WTC11 (cell line): ENCODE measurements around the gene AKR1C8. TPM values are rescaled to one million over a fixed set of nuclear protein-coding genes. Genes with fewer than 3 reads are reported as not detected.

ENCODE experiments used
- ATAC-seq: fragments of 200-7000 bp; cut with Tn5 transposase; 2 replicates; pipeline ENCODE4 v1.10.0; 2021; ENCODE audit warnings: mild to moderate bottlenecking, moderate library complexity
- CTCF ChIA-PET: fragments of 300-600 bp; sonication (Branson Sonifier 250); formaldehyde crosslinking; loops from one replicate; lab custom pipeline; 2021; ENCODE audit warnings: antibody characterized with exemption; lab: Charles Lee
- POLR2A ChIA-PET: fragments of 350-600 bp; sonication (Branson Sonifier 250); formaldehyde crosslinking; loops from one replicate; lab custom pipeline; 2021; ENCODE audit warnings: antibody characterized with exemption; lab: Charles Lee
- DNase-seq: peaks from one replicate; pipeline ENCODE4 v3.0.0; 2021; ENCODE audit warnings: low spot score
- H3K27ac Mint-ChIP-seq: 2 replicates; pipeline ENCODE4 v1.8.0; 2021; ENCODE audit warnings: mixed read lengths
- H3K27me3 Mint-ChIP-seq: 2 replicates; pipeline ENCODE4 v1.8.0; 2021; ENCODE audit warnings: low read depth, mild to moderate bottlenecking, moderate library complexity, mixed read lengths
- H3K36me3 Mint-ChIP-seq: 2 replicates; pipeline ENCODE4 v1.8.0; 2021; ENCODE audit warnings: mixed read lengths
- H3K4me1 Mint-ChIP-seq: 2 replicates; pipeline ENCODE4 v1.8.0; 2022; ENCODE audit warnings: mixed read lengths
- H3K4me3 Mint-ChIP-seq: 2 replicates; pipeline ENCODE4 v1.8.0; 2021; ENCODE audit warnings: mild to moderate bottlenecking, moderate library complexity, mixed read lengths
- H3K9me3 Mint-ChIP-seq: 2 replicates; pipeline ENCODE4 v1.8.0; 2021; ENCODE audit warnings: mixed read lengths
- CREB1 ChIP-seq: sonication (generic); formaldehyde crosslinking; IDR thresholded peaks from 2 replicates; pipeline ENCODE4 v1.8.0; 2023; ENCODE audit warnings: mild to moderate bottlenecking, missing genetic modification reagents
- CREM ChIP-seq: sonication (generic); formaldehyde crosslinking; IDR thresholded peaks from 2 replicates; pipeline ENCODE4 v1.8.1; 2022; ENCODE audit warnings: mild to moderate bottlenecking, missing genetic modification reagents, moderate library complexity
- CTCF ChIP-seq: fragments of 200-600 bp; IDR thresholded peaks from 2 replicates; pipeline ENCODE4 v1.8.0; 2022; ENCODE audit warnings: antibody characterized with exemption
- ELF4 ChIP-seq: sonication (generic); formaldehyde crosslinking; IDR thresholded peaks from 2 replicates; pipeline ENCODE4 v1.8.1; 2022; ENCODE audit warnings: low read depth, mild to moderate bottlenecking, moderate library complexity, missing genetic modification reagents
- GRHL2 ChIP-seq: fragments of 250-450 bp; sonication (Bioruptor Pico); IDR thresholded peaks from 2 replicates; pipeline ENCODE4 v1.8.0; 2022; ENCODE audit warnings: mild to moderate bottlenecking, moderate library complexity; ENCODE audit not compliant: insufficient replicate concordance, severe bottlenecking
- HMGA2 ChIP-seq: fragments of 250-450 bp; sonication (Bioruptor Pico); IDR thresholded peaks from 2 replicates; pipeline ENCODE4 v1.4.0; 2021; ENCODE audit warnings: mild to moderate bottlenecking, moderate library complexity
- IRF1 ChIP-seq: sonication (generic); formaldehyde crosslinking; IDR thresholded peaks from 2 replicates; pipeline ENCODE4 v1.8.0; 2023; ENCODE audit warnings: missing genetic modification reagents
- IRF2 ChIP-seq: sonication (generic); formaldehyde crosslinking; IDR thresholded peaks from 2 replicates; pipeline ENCODE4 v1.8.0; 2022; ENCODE audit warnings: low read depth, missing genetic modification reagents, borderline replicate concordance
- NFYB ChIP-seq: sonication (generic); formaldehyde crosslinking; conservative IDR thresholded peaks from 2 replicates; pipeline ENCODE4 v1.8.0; 2022; ENCODE audit warnings: low read depth, missing genetic modification reagents
- PREB ChIP-seq: sonication (generic); formaldehyde crosslinking; IDR thresholded peaks from 2 replicates; pipeline ENCODE4 v1.8.1; 2022; ENCODE audit warnings: mild to moderate bottlenecking, missing genetic modification reagents, moderate library complexity, borderline replicate concordance
- SMAD4 ChIP-seq: sonication (generic); formaldehyde crosslinking; IDR thresholded peaks from 2 replicates; pipeline ENCODE4 v1.8.0; 2022; ENCODE audit warnings: mild to moderate bottlenecking, missing genetic modification reagents
- TP53 ChIP-seq: sonication (generic); formaldehyde crosslinking; IDR thresholded peaks from 2 replicates; pipeline ENCODE4 v1.8.1; 2023; ENCODE audit warnings: mild to moderate bottlenecking, missing genetic modification reagents
- USF1 ChIP-seq: sonication (generic); formaldehyde crosslinking; IDR thresholded peaks from 2 replicates; pipeline ENCODE4 v1.8.0; 2022; ENCODE audit warnings: mild to moderate bottlenecking, missing genetic modification reagents
- ZNF219 ChIP-seq: sonication (generic); formaldehyde crosslinking; IDR thresholded peaks from 2 replicates; pipeline ENCODE4 v1.8.0; 2023; ENCODE audit warnings: missing genetic modification reagents, mild to moderate bottlenecking, borderline replicate concordance
- ZNF396 ChIP-seq: fragments of 250-450 bp; sonication (Bioruptor Pico); IDR thresholded peaks from 2 replicates; pipeline ENCODE4 v1.8.0; 2021; ENCODE audit warnings: mild to moderate bottlenecking, moderate library complexity, borderline replicate concordance
- ZNF671 ChIP-seq: fragments of 250-450 bp; sonication (Bioruptor Pico); IDR thresholded peaks from 2 replicates; pipeline ENCODE4 v1.8.0; 2021; ENCODE audit warnings: mild to moderate bottlenecking
- total RNA-seq: library from RNA; stranded (reverse); gene quantifications from 3 replicates; pipeline ENCODE4 v1.2.3, GENCODE V29; 2021
- TF ChIP-seq, protein P1 (sequence below): sonication (generic); formaldehyde crosslinking; conservative IDR thresholded peaks from 2 replicates; pipeline ENCODE4 v1.8.1; 2023; ENCODE audit warnings: mild to moderate bottlenecking, low read depth, missing genetic modification reagents, moderate library complexity
- TF ChIP-seq, protein P2 (sequence below): sonication (generic); formaldehyde crosslinking; IDR thresholded peaks from 2 replicates; pipeline ENCODE4 v1.8.0; 2022; ENCODE audit warnings: mild to moderate bottlenecking, missing genetic modification reagents
- TF ChIP-seq, protein P3 (sequence below): sonication (generic); formaldehyde crosslinking; conservative IDR thresholded peaks from 2 replicates; pipeline ENCODE4 v1.8.1; 2022; ENCODE audit warnings: mild to moderate bottlenecking, missing genetic modification reagents
- TF ChIP-seq, protein P4 (sequence below): fragments of 250-450 bp; sonication (Bioruptor Pico); IDR thresholded peaks from 2 replicates; pipeline ENCODE4 v2.1.2; 2022; ENCODE audit warnings: mild to moderate bottlenecking, moderate library complexity

AKR1C8 gene
- total RNA-seq, 1 experiment from 2014 or later = not detected

DNA sequence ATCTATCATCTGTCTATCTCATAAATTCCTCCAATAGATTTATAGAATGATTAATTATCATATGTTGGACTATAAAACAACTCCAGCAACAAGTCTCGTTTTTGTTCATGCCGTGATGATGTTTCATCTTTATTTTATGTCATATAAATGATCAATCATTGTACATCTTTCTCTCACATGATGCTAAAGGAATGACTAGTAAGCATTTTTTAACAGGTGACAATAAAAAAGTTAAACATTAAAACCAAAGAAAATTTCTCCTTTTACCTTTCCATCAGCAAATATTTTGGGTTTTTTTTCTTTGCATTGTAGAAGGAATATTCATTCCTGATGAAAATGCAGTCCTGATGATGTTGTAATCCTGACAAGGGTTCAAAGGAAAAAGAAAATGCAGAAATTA, 49.4 kb downstream of the AKR1C8 start:
- H3K4me3 Mint-ChIP-seq = no peak overlapping the region
- ATAC-seq (no peak), DNase-seq (no peak)
- peaks cover 79% of the 10 kb centered on the region for H3K9me3 Mint-ChIP-seq
- peaks cover 31% of the 10 kb centered on the region for H3K36me3 Mint-ChIP-seq
- TF ChIP-seq IRF1 = no peak
- TF ChIP-seq HMGA2 (CRISPR knock-in tag) = no peak
- no peak for TF ChIP-seq SMAD4 (CRISPR knock-in tag)
- TF ChIP-seq IRF2 (CRISPR knock-in tag) = no peak
- no peak for TF ChIP-seq ELF4 (CRISPR knock-in tag)
- TF ChIP-seq ZNF396 (CRISPR knock-in tag) = no peak
- no peak for TF ChIP-seq CREM (CRISPR knock-in tag)
- no peak for TF ChIP-seq PREB
- no peak for TF ChIP-seq ZNF671 (CRISPR knock-in tag)
- ChIA-PET POLR2A (no interaction called here), CTCF (no interaction called here)
- H3K27ac Mint-ChIP-seq = no peak overlapping the region
- H3K4me1 Mint-ChIP-seq = no peaks in the 10 kb centered on the region
- peaks cover 3% of the 10 kb centered on the region; the same call in 1 of the 2 replicates for H3K27me3 Mint-ChIP-seq

DNA sequence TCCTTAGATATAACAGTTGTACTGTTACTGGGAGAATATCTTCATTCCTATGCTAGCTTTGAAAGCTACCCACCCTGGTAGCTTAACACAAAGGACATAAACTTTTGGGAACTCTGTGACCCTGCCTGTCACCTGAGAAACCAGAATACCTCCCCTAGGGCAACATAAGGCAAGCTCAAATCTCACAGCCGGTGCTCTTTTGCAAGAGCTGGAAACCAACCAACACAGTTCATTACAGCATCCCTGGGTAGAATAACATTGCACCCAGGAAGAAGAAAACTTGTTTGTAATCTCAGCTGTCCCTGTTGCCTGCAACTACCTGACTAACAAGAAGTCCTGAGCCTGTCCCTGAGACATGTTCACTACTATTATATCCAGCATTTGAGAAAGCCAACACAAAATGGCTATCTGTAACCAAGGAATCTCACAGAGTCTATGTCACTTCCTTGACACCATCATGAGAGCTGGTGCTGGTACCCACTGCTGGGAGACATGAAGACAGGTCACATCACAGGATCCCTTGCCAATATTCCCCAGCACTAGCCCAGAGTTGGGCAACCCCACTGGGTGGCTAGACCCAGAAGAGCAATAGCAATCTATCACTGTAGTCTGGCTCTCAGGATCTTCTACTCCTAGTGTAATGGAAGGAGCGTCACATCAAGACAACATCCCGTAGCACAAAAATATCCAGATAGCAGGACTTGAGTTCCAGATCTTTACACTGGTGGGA, 59.5 kb downstream of the AKR1C8 start:
- CTCF ChIA-PET = no interaction called here
- H3K4me3 Mint-ChIP-seq = no peak overlapping the region

More for the DNA sequence above, 59.5 kb downstream of the AKR1C8 start:
- H3K4me1 Mint-ChIP-seq = no peaks in the 10 kb centered on the region
- peaks cover 7% of the 10 kb centered on the region for H3K36me3 Mint-ChIP-seq
- no peak overlapping the region for H3K27ac Mint-ChIP-seq
- no peaks in the 10 kb centered on the region; the same call in 1 of the 2 replicates for H3K27me3 Mint-ChIP-seq
- peaks cover 61% of the 10 kb centered on the region for H3K9me3 Mint-ChIP-seq
- DNase-seq (no peak), ATAC-seq (no peak)
- TF ChIP-seq, protein P1, sequence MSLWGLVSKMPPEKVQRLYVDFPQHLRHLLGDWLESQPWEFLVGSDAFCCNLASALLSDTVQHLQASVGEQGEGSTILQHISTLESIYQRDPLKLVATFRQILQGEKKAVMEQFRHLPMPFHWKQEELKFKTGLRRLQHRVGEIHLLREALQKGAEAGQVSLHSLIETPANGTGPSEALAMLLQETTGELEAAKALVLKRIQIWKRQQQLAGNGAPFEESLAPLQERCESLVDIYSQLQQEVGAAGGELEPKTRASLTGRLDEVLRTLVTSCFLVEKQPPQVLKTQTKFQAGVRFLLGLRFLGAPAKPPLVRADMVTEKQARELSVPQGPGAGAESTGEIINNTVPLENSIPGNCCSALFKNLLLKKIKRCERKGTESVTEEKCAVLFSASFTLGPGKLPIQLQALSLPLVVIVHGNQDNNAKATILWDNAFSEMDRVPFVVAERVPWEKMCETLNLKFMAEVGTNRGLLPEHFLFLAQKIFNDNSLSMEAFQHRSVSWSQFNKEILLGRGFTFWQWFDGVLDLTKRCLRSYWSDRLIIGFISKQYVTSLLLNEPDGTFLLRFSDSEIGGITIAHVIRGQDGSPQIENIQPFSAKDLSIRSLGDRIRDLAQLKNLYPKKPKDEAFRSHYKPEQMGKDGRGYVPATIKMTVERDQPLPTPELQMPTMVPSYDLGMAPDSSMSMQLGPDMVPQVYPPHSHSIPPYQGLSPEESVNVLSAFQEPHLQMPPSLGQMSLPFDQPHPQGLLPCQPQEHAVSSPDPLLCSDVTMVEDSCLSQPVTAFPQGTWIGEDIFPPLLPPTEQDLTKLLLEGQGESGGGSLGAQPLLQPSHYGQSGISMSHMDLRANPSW (CRISPR knock-in tag) = no peak
- TF ChIP-seq TP53 (CRISPR knock-in tag) (no peak), GRHL2 (CRISPR knock-in tag) (no peak), ZNF396 (CRISPR knock-in tag) (no peak), ZNF219 (CRISPR knock-in tag) (no peak), CREB1 (CRISPR knock-in tag) (no peak), USF1 (no peak), NFYB (CRISPR knock-in tag) (no peak), CTCF (no peak)
- TF ChIP-seq, protein P2, sequence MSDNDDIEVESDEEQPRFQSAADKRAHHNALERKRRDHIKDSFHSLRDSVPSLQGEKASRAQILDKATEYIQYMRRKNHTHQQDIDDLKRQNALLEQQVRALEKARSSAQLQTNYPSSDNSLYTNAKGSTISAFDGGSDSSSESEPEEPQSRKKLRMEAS (CRISPR knock-in tag) = no peak
- TF ChIP-seq, protein P3, sequence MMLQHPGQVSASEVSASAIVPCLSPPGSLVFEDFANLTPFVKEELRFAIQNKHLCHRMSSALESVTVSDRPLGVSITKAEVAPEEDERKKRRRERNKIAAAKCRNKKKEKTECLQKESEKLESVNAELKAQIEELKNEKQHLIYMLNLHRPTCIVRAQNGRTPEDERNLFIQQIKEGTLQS (CRISPR knock-in tag) = no peak
- TF ChIP-seq, protein P4, sequence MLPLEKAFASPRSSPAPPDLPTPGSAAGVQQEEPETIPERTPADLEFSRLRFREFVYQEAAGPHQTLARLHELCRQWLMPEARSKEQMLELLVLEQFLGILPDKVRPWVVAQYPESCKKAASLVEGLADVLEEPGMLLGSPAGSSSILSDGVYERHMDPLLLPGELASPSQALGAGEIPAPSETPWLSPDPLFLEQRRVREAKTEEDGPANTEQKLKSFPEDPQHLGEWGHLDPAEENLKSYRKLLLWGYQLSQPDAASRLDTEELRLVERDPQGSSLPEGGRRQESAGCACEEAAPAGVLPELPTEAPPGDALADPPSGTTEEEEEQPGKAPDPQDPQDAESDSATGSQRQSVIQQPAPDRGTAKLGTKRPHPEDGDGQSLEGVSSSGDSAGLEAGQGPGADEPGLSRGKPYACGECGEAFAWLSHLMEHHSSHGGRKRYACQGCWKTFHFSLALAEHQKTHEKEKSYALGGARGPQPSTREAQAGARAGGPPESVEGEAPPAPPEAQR = no peak
- POLR2A ChIA-PET = no interaction called here
